PC-3 (cell line): ENCODE data around the gene MAP3K5. TPM values are rescaled to one million over a fixed set of nuclear protein-coding genes. Genes with fewer than 3 reads are reported as not detected.

Experiments used
- ATAC-seq: fragments of 200-7000 bp; cut with Tn5 transposase; 2 replicates; pipeline ENCODE4 v1.9.1; 2020; ENCODE audit warnings: mild to moderate bottlenecking, moderate library complexity
- BruUV-seq: library from RNA; stranded (reverse); fragments of 400-500 nt; replicated peaks from 2 replicates; lab custom pipeline; 2021; lab: Mats Ljungman, UMichigan
- CTCF ChIA-PET: fragments of 300-600 bp; sonication (Branson Sonifier 250); formaldehyde crosslinking; loops from one replicate; lab custom pipeline; 2022; ENCODE audit warnings: antibody characterized with exemption; lab: Charles Lee
- POLR2A ChIA-PET: fragments of 300-600 bp; sonication (Branson Sonifier 250); formaldehyde crosslinking; loops from one replicate; lab custom pipeline; 2022; ENCODE audit warnings: antibody characterized with exemption; ENCODE audit not compliant: unreplicated experiment; lab: Charles Lee
- DNase-seq: peaks from one replicate; pipeline ENCODE4 v3.0.0-alpha.2; 2015
- H2AFZ ChIP-seq: fragments of 300-600 bp; sonication (generic); 2 replicates; pipeline ENCODE4 v1.6.0; 2016; ENCODE audit warnings: antibody characterized with exemption, low read length
- H3F3A ChIP-seq: fragments of 300-600 bp; sonication (generic); one replicate; pipeline ENCODE4 v1.6.0; 2017; ENCODE audit warnings: antibody characterized with exemption, low read length, control low read depth, mild to moderate bottlenecking; ENCODE audit not compliant: unreplicated experiment
- H3K27ac ChIP-seq: fragments of 300-600 bp; sonication (generic); 2 replicates; pipeline ENCODE4 v1.5.1; 2016; ENCODE audit warnings: mild to moderate bottlenecking, low read length
- H3K27me3 ChIP-seq: fragments of 300-600 bp; sonication (generic); 2 replicates; pipeline ENCODE4 v1.6.1; 2016; ENCODE audit warnings: low read length, mixed read lengths
- H3K36me3 ChIP-seq: fragments of 300-600 bp; sonication (generic); 2 replicates; pipeline ENCODE4 v1.6.1; 2016; ENCODE audit warnings: low read depth, mixed run types, low read length, mixed read lengths
- H3K4me1 ChIP-seq: fragments of 300-600 bp; sonication (generic); 2 replicates; pipeline ENCODE4 v1.5.1; 2016; ENCODE audit warnings: low read length; ENCODE audit not compliant: insufficient read depth
- H3K4me2 ChIP-seq: fragments of 300-600 bp; sonication (generic); 2 replicates; pipeline ENCODE4 v1.6.0; 2016; ENCODE audit warnings: low read length
- H3K4me3 ChIP-seq: fragments of 300-600 bp; sonication (generic); 2 replicates; pipeline ENCODE4 v1.5.1; 2016; ENCODE audit warnings: mild to moderate bottlenecking, low read length, mixed read lengths
- H3K79me2 ChIP-seq: fragments of 300-600 bp; sonication (generic); 2 replicates; pipeline ENCODE4 v1.6.1; 2017; ENCODE audit warnings: low read length, mixed read lengths
- H3K9ac ChIP-seq: fragments of 300-600 bp; sonication (generic); 2 replicates; pipeline ENCODE4 v1.6.0; 2016; ENCODE audit warnings: mild to moderate bottlenecking, low read length
- H3K9me2 ChIP-seq: fragments of 300-600 bp; sonication (generic); replicated peaks from 2 replicates; pipeline ENCODE4 v1.6.1; 2016; ENCODE audit warnings: mixed run types, low read length, mixed read lengths
- H3K9me3 ChIP-seq: fragments of 300-600 bp; sonication (generic); 2 replicates; pipeline ENCODE4 v1.6.1; 2016; ENCODE audit warnings: low read length, mixed read lengths
- H4K20me1 ChIP-seq: fragments of 300-600 bp; sonication (generic); 2 replicates; pipeline ENCODE4 v1.6.1; 2016; ENCODE audit warnings: low read length, mixed read lengths
- CTCF ChIP-seq: fragments of 300-600 bp; sonication (generic); conservative IDR thresholded peaks from 2 replicates; pipeline ENCODE4 v1.5.1; 2017; ENCODE audit warnings: antibody characterized with exemption, low read depth, mild to moderate bottlenecking, low read length
- EZH2 ChIP-seq: fragments of 300-600 bp; sonication (generic); IDR thresholded peaks from one replicate; pipeline ENCODE4 v1.6.1; 2017; ENCODE audit warnings: antibody characterized with exemption, mild to moderate bottlenecking, low read length; ENCODE audit not compliant: unreplicated experiment
- EZH2phosphoT487 ChIP-seq: fragments of 300-600 bp; sonication (generic); IDR thresholded peaks from 2 replicates; pipeline ENCODE4 v1.6.1; 2018; ENCODE audit warnings: mild to moderate bottlenecking, antibody characterized with exemption, low read length, borderline replicate concordance
- intact Hi-C: fragments of 100-400 bp; cut with micrococcal nuclease; formaldehyde crosslinking; loops from 2 replicates; pipeline ENCODE4 v1.9.0; 2023
- total RNA-seq: library from RNA; depleted of rRNA; stranded (reverse); fragments of >200 nt; gene quantifications from 2 replicates; pipeline ENCODE4 v1.2.3, GENCODE V29; 2014

Gene MAP3K5
- total RNA-seq, 1 experiment from 2014 or later: 4.3 TPM

GRCh38 chr6:136696783-136697364 lies 95.4 kb downstream of the MAP3K5 start:
- no peaks in the 10 kb centered on the region for H3K27me3 ChIP-seq
- H3K4me1 ChIP-seq: peaks cover 7% of the 10 kb centered on the region
- no peaks in the 10 kb centered on the region for H3K79me2 ChIP-seq
- ChIA-PET POLR2A (no interaction called here), CTCF (no interaction called here)
- no TSS peak for BruUV-seq
- DNase-seq (no peak), ATAC-seq (no peak)
- no peaks in the 10 kb centered on the region for H3K36me3 ChIP-seq
- H3K27ac ChIP-seq: no peak overlapping the region
- H3K4me2 ChIP-seq: no peak overlapping the region
- intact Hi-C loops: no loop called here
- no peak overlapping the region for H3K4me3 ChIP-seq
- no peaks in the 10 kb centered on the region for H3F3A ChIP-seq
- no peak overlapping the region for H3K9ac ChIP-seq
- no peaks in the 10 kb centered on the region for H3K9me3 ChIP-seq
- no peaks in the 10 kb centered on the region for H4K20me1 ChIP-seq
- TF ChIP-seq CTCF: no peak
- no peak for TF ChIP-seq EZH2
- TF ChIP-seq EZH2phosphoT487: no peak
- no peaks in the 10 kb centered on the region for H3K9me2 ChIP-seq
- no peak overlapping the region for H2AFZ ChIP-seq

GRCh38 chr6:136696238-136696637 lies 96.0 kb downstream of the MAP3K5 start:
- no peaks in the 10 kb centered on the region for H3K9me2 ChIP-seq
- no peaks in the 10 kb centered on the region for H3K79me2 ChIP-seq
- no peaks in the 10 kb centered on the region for H4K20me1 ChIP-seq
- TF ChIP-seq EZH2: no peak
- no peak for TF ChIP-seq EZH2phosphoT487
- TF ChIP-seq CTCF: no peak
- no peaks in the 10 kb centered on the region for H3K9me3 ChIP-seq
- POLR2A ChIA-PET: no interaction called here
- no peak overlapping the region for H3K4me3 ChIP-seq
- no peak overlapping the region for H3K27ac ChIP-seq
- no peaks in the 10 kb centered on the region for H3K27me3 ChIP-seq
- BruUV-seq: no TSS peak
- CTCF ChIA-PET: no interaction called here
- H3K4me1 ChIP-seq: peaks cover 7% of the 10 kb centered on the region
- no peaks in the 10 kb centered on the region for H3F3A ChIP-seq
- H3K9ac ChIP-seq: no peak overlapping the region
- no peak overlapping the region for H2AFZ ChIP-seq
- intact Hi-C loops: no loop called here
- no peak overlapping the region for H3K4me2 ChIP-seq
- DNase-seq: no peak
- no peaks in the 10 kb centered on the region for H3K36me3 ChIP-seq
- ATAC-seq: no peak

- H3K4me1 ChIP-seq: peaks cover 6% of the 10 kb centered on the region
- POLR2A ChIA-PET: no interaction called here
- H4K20me1 ChIP-seq: no peaks in the 10 kb centered on the region
- no peaks in the 10 kb centered on the region for H3K36me3 ChIP-seq
- H3K9me2 ChIP-seq: no peaks in the 10 kb centered on the region
- no peak overlapping the region for H3K9ac ChIP-seq
- H2AFZ ChIP-seq: no peak overlapping the region
- no peak overlapping the region for H3K4me2 ChIP-seq
- no TSS peak for BruUV-seq
- CTCF ChIA-PET: no interaction called here
- no peaks in the 10 kb centered on the region for H3K9me3 ChIP-seq
- no peak overlapping the region for H3K4me3 ChIP-seq
- H3K79me2 ChIP-seq: no peaks in the 10 kb centered on the region
- H3K27ac ChIP-seq: no peak overlapping the region
- H3F3A ChIP-seq: no peaks in the 10 kb centered on the region
- no peaks in the 10 kb centered on the region for H3K27me3 ChIP-seq
- TF ChIP-seq EZH2phosphoT487 (no peak), CTCF (no peak), EZH2 (no peak)
- intact Hi-C loops: no loop called here
- DNase-seq (no peak), ATAC-seq (no peak)
Observed at GRCh38 chr6:136695412-136695811, 96.9 kb downstream of the MAP3K5 start.
